ENCODE results near the gene ACER3. TPM values are rescaled to one million over a fixed set of nuclear protein-coding genes. Genes with fewer than 3 reads are reported as not detected.

Gene ACER3
- total and polyA plus RNA-seq, 4 donors: 1.9 to 5.9 (median 4.2) TPM

DNA sequence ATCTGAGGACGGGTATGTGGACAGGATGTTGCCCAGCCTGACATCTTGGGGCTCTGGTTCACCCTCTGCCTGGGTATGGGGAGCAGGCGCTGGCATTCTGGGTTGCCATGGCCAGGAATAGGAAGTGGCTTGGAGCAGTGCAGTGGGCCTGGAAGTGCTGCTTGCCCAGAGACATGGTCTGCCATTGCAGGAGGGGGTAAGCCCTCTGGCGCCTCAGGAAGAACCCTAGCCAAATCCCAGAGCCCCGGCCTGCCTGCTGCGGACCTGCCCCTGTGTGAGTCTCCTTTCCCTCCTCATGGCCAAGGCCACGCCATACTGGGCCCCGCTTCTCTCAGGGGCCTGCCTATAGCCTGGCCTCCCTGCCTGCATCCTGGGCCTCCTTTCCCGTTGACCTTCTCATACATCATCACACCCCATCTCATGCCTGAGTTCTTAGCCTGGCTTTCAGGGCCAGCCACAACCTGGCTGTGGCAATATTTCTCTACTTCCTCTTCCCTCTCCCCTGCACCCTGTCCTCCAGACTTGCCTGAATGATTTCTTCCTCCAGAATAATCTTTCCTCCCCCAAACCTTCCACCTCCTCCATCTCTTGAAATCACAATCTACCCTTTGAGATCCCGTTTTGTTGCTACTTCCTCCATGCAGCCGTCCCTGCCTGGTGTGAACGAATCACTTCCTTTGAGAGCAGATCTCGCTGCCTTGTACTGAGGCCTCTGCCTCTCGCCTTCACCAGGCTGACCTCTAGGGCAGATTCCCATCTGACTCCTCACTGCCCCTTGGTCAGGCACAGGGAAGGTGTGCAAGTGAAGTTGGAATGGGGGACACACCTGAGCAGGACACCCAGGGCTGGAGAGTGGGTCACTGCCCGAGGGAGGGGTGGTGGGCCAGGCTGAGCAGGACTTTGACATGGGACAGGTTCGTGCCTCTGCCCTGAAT, 211.2 kb downstream of the ACER3 start:
- 71% methylated on average over 15 of the region's 15 CpGs for WGBS
- H3K36me3 ChIP-seq (ENCODE audit: control insufficient read depth in 4 of 4, insufficient read depth in 3 of 4, low read depth in 1 of 4, low read length in 3 of 4): no peaks in the 10 kb centered on the region
- DNase-seq (ENCODE audit: low spot score): no peak
- peak overlapping the region; percentile 46 to 65 for H3K27ac ChIP-seq (ENCODE audit: low read depth in 1 of 2, low read length in 2 of 2)
- H3K9me3 ChIP-seq (ENCODE audit: control insufficient read depth in 4 of 4, low read length in 3 of 4): no peaks in the 10 kb centered on the region
- H3K4me1 ChIP-seq (ENCODE audit: control insufficient read depth in 4 of 4, insufficient read depth in 4 of 4, low read length in 3 of 4): peaks cover 7 to 68% (median 44%) of the 10 kb centered on the region in 4 donors
- TF ChIP-seq, protein P1, sequence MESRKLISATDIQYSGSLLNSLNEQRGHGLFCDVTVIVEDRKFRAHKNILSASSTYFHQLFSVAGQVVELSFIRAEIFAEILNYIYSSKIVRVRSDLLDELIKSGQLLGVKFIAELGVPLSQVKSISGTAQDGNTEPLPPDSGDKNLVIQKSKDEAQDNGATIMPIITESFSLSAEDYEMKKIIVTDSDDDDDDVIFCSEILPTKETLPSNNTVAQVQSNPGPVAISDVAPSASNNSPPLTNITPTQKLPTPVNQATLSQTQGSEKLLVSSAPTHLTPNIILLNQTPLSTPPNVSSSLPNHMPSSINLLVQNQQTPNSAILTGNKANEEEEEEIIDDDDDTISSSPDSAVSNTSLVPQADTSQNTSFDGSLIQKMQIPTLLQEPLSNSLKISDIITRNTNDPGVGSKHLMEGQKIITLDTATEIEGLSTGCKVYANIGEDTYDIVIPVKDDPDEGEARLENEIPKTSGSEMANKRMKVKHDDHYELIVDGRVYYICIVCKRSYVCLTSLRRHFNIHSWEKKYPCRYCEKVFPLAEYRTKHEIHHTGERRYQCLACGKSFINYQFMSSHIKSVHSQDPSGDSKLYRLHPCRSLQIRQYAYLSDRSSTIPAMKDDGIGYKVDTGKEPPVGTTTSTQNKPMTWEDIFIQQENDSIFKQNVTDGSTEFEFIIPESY (IDR thresholded peaks at IDR 0.05): no peak
- TF ChIP-seq RXRA (IDR thresholded peaks at IDR 0.05) (no peak), HNF4G (IDR thresholded peaks at IDR 0.05) (no peak), YY1 (IDR thresholded peaks at IDR 0.05) (no peak), FOXA2 (IDR thresholded peaks at IDR 0.05) (no peak), FOXA1 (IDR thresholded peaks at IDR 0.05) (no peak), REST (IDR thresholded peaks at IDR 0.05) (no peak), RAD21 (IDR thresholded peaks at IDR 0.05) (no peak), HNF4A (conservative IDR thresholded peaks at IDR 0.05) (no peak), JUND (IDR thresholded peaks at IDR 0.05) (no peak), EGR1 (IDR thresholded peaks at IDR 0.05; ENCODE audit: low read depth in 2 of 2) (no peak), SP1 (IDR thresholded peaks at IDR 0.05) (no peak), TAF1 (conservative IDR thresholded peaks at IDR 0.05) (no peak)
- TF ChIP-seq, protein P2, sequence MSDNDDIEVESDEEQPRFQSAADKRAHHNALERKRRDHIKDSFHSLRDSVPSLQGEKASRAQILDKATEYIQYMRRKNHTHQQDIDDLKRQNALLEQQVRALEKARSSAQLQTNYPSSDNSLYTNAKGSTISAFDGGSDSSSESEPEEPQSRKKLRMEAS (IDR thresholded peaks at IDR 0.05): no peak
- no peaks in the 10 kb centered on the region for H3K27me3 ChIP-seq (ENCODE audit: control insufficient read depth in 4 of 4, insufficient read depth in 4 of 4, low read length in 3 of 4)
- no peak overlapping the region for H3K9ac ChIP-seq (ENCODE audit: low read depth in 1 of 2, low read length in 2 of 2)
- H3K4me3 ChIP-seq (ENCODE audit: low read depth in 1 of 3, low read length in 3 of 3): no peak overlapping the region

- no peaks in the 10 kb centered on the region for H3K9me3 ChIP-seq (ENCODE audit: control insufficient read depth in 4 of 4, low read length in 3 of 4)
- peaks cover 7 to 62% (median 40%) of the 10 kb centered on the region in 4 donors for H3K4me1 ChIP-seq (ENCODE audit: control insufficient read depth in 4 of 4, insufficient read depth in 4 of 4, low read length in 3 of 4)
- peak overlapping the region; percentile 65 for H3K27ac ChIP-seq (ENCODE audit: low read depth in 1 of 2, low read length in 2 of 2)
- WGBS: 68% methylated on average over 8 of the region's 8 CpGs
- H3K4me3 ChIP-seq (ENCODE audit: low read depth in 1 of 3, low read length in 3 of 3): no peak overlapping the region
- H3K9ac ChIP-seq (ENCODE audit: low read depth in 1 of 2, low read length in 2 of 2): no peak overlapping the region
- H3K36me3 ChIP-seq (ENCODE audit: control insufficient read depth in 4 of 4, insufficient read depth in 3 of 4, low read depth in 1 of 4, low read length in 3 of 4): no peaks in the 10 kb centered on the region
- no peaks in the 10 kb centered on the region for H3K27me3 ChIP-seq (ENCODE audit: control insufficient read depth in 4 of 4, insufficient read depth in 4 of 4, low read length in 3 of 4)
- no peak for DNase-seq (ENCODE audit: low spot score)
- no peak for TF ChIP-seq FOXA1 (IDR thresholded peaks at IDR 0.05)
- TF ChIP-seq GABPA (IDR thresholded peaks at IDR 0.05 in 1 of 2, conservative IDR thresholded peaks at IDR 0.05 in 1 of 2): no peak
- TF ChIP-seq, protein P3, sequence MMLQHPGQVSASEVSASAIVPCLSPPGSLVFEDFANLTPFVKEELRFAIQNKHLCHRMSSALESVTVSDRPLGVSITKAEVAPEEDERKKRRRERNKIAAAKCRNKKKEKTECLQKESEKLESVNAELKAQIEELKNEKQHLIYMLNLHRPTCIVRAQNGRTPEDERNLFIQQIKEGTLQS (IDR thresholded peaks at IDR 0.05): no peak
- TF ChIP-seq RXRA (IDR thresholded peaks at IDR 0.05): no peak
- no peak for TF ChIP-seq HNF4G (IDR thresholded peaks at IDR 0.05)
- TF ChIP-seq RAD21 (IDR thresholded peaks at IDR 0.05): no peak
- no peak for TF ChIP-seq JUND (IDR thresholded peaks at IDR 0.05)
- no peak for TF ChIP-seq EGR1 (IDR thresholded peaks at IDR 0.05; ENCODE audit: low read depth in 2 of 2)
- TF ChIP-seq, protein P1 (IDR thresholded peaks at IDR 0.05): no peak
- TF ChIP-seq, protein P2 (IDR thresholded peaks at IDR 0.05): no peak
Observed at GRCh38 chr11:77072851-77073327, 212.2 kb downstream of the ACER3 start.

Data from liver (tissue), 9 donors.